Sigmoid colon (tissue), 7 donors: ENCODE measurements around the gene NRSN2. TPM values are rescaled to one million over a fixed set of nuclear protein-coding genes. Genes with fewer than 3 reads are reported as not detected.

ENCODE experiments used
- DNase-seq: peaks from one replicate; pipeline ENCODE4 v3.0.0-alpha.2; 2019
- H3K27ac ChIP-seq, 4 donors: fragments of 200-600 bp; sonication (generic); one replicate each; pipeline ENCODE4 v1.5.1; 2016 to 2019; ENCODE audit warnings: mild to moderate bottlenecking in 1 of 4
- H3K27me3 ChIP-seq, 3 donors: fragments of 200-600 bp; sonication (generic); one replicate each; pipeline ENCODE4 v1.5.1; 2019; ENCODE audit warnings: mild to moderate bottlenecking in 1 of 3
- H3K36me3 ChIP-seq, 4 donors: fragments of 200-600 bp; sonication (generic); one replicate each; pipeline ENCODE4 v1.5.1; 2016 to 2019
- H3K4me1 ChIP-seq, 4 donors: fragments of 200-600 bp; sonication (generic); one replicate each; pipeline ENCODE4 v1.5.1; 2017 to 2019
- H3K4me3 ChIP-seq, 4 donors: fragments of 200-600 bp; sonication (generic); one replicate each; pipeline ENCODE4 v1.5.1; 2017 to 2019; ENCODE audit warnings: mild to moderate bottlenecking in 2 of 4, moderate library complexity in 1 of 4
- H3K9me3 ChIP-seq, 4 donors: fragments of 200-600 bp in 3 of 4; sonication (generic) in 3 of 4; one replicate each; pipeline versions ENCODE4 v1.5.1 to v1.6.1; 2013 to 2019
- CTCF ChIP-seq, 4 experiments: fragments of 450-650 bp in 3 of 4; fragments of 200-600 bp in 1 of 4; IDR thresholded peaks; one replicate each; pipeline ENCODE4 v1.5.1; 2016 to 2019; ENCODE audit warnings: antibody characterized with exemption in 4 of 4, mild to moderate bottlenecking in 3 of 4, moderate library complexity in 2 of 4
- EP300 ChIP-seq, 4 donors: sonication (generic); formaldehyde crosslinking; IDR thresholded peaks; one replicate each; pipeline ENCODE4 v1.6.1; 2017; ENCODE audit warnings: antibody characterized with exemption in 4 of 4
- POLR2A ChIP-seq, 2 donors: fragments of 450-650 bp; IDR thresholded peaks; one replicate each; pipeline ENCODE4 v1.6.1; 2016; ENCODE audit warnings: antibody characterized with exemption in 2 of 2, mild to moderate bottlenecking in 2 of 2, moderate library complexity in 2 of 2
- POLR2AphosphoS5 ChIP-seq, 4 donors: sonication (generic); formaldehyde crosslinking; IDR thresholded peaks; one replicate each; pipeline ENCODE4 v1.6.1; 2017; ENCODE audit warnings: antibody characterized with exemption in 4 of 4
- WGBS, 2 donors: extraction: QIAGEN DNeasy Blood & Tissue Kit; methylation state at CpG; one replicate each; pipeline ENCODE4 v1.1.7; 2013; 5-methylcytosine and 5-hydroxymethylcytosine counted together
- intact Hi-C: fragments of 100-400 bp; cut with DNase I; formaldehyde crosslinking; loops from one replicate; pipeline ENCODE4 v1.15.1; 2023
- polyA plus RNA-seq, 3 donors: library from polyadenylated mRNA; stranded (reverse); fragments of 200-250 nt; gene quantifications; one replicate each; pipeline ENCODE4 v1.2.3, GENCODE V29; 2013
- total RNA-seq, 4 donors: library from RNA; depleted of rRNA; stranded (reverse); fragments of >200 nt; gene quantifications; one replicate each; pipeline ENCODE4 v1.1.0, GENCODE V29; 2016
- donor health status: healthy with polysubstance abuse.
- donor health status: Bipolar disorder and iron deficiency.
- donor health status: healthy.

Gene NRSN2
- total and polyA plus RNA-seq, 7 donors = 2.3 to 34.3 (median 23.2) TPM

DNA sequence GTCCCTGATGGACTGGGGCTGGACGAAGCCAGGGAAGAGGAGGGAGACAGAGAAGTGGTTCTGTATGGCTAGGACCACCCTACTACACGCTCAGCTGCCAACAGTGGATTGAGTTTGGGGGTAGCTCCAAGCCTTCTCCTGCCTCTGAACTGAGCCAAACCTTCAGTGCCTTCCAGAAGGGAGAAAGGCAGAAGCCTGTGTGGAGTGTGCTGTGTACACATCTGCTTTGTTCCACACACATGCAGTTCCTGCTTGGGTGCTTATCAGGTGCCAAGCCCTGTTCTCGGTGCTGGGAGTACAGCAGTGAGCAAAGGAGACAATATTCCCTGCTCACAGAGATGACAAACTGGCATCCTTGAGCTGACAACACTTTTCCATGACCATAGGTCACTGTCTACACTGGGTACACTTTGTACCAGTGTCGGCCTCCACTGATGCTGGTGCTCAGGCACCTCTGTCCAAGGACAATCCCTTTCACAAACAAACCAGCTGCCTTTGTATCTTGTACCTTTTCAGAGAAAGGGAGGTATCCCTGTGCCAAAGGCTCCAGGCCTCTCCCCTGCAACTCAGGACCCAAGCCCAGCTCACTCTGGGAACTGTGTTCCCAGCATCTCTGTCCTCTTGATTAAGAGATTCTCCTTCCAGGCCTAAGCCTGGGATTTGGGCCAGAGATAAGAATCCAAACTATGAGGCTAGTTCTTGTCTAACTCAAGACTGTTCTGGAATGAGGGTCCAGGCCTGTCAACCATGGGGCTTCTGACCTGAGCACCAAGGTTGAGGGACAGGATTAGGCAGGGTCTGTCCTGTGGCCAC lies 49.9 kb downstream of the NRSN2 start:
- H3K4me1 ChIP-seq = no peaks in the 10 kb centered on the region
- intact Hi-C loops = no loop called here
- no peaks in the 10 kb centered on the region for H3K27me3 ChIP-seq
- no peaks in the 10 kb centered on the region for H3K9me3 ChIP-seq
- H3K4me3 ChIP-seq = no peak overlapping the region
- DNase-seq = no peak
- H3K27ac ChIP-seq = no peak overlapping the region
- 70 to 87% methylated on average over 4 of the region's 4 CpGs for WGBS, 2 donors
- TF ChIP-seq POLR2A (IDR thresholded peaks at IDR 0.05) (no peak), POLR2AphosphoS5 (IDR thresholded peaks at IDR 0.05) (no peak), CTCF (IDR thresholded peaks at IDR 0.05) (no peak), EP300 (IDR thresholded peaks at IDR 0.05) (no peak)
- peaks cover 0 to 9% (median 0%) of the 10 kb centered on the region in 4 donors for H3K36me3 ChIP-seq

GRCh38 chr20:397432-398237 lies 50.7 kb downstream of the NRSN2 start:
- no peak for TF ChIP-seq CTCF (IDR thresholded peaks at IDR 0.05)
- no peak for TF ChIP-seq POLR2AphosphoS5 (IDR thresholded peaks at IDR 0.05)
- TF ChIP-seq POLR2A (IDR thresholded peaks at IDR 0.05) = no peak
- TF ChIP-seq EP300 (IDR thresholded peaks at IDR 0.05) = no peak
- 79 to 90% methylated on average over 6 of the region's 6 CpGs for WGBS, 2 donors
- H3K36me3 ChIP-seq = peaks cover 0 to 9% (median 0%) of the 10 kb centered on the region in 4 donors
- no peak overlapping the region for H3K27ac ChIP-seq
- no peaks in the 10 kb centered on the region for H3K9me3 ChIP-seq
- intact Hi-C loops = no loop called here
- no peak overlapping the region for H3K4me3 ChIP-seq
- no peak for DNase-seq
- no peaks in the 10 kb centered on the region for H3K27me3 ChIP-seq
- H3K4me1 ChIP-seq = no peaks in the 10 kb centered on the region

GRCh38 chr20:399182-399707 lies 52.3 kb downstream of the NRSN2 start:
- H3K4me1 ChIP-seq = no peaks in the 10 kb centered on the region
- H3K9me3 ChIP-seq = no peaks in the 10 kb centered on the region
- TF ChIP-seq POLR2A (IDR thresholded peaks at IDR 0.05) = no peak
- TF ChIP-seq POLR2AphosphoS5 (IDR thresholded peaks at IDR 0.05) = no peak
- TF ChIP-seq CTCF (IDR thresholded peaks at IDR 0.05) = no peak
- TF ChIP-seq EP300 (IDR thresholded peaks at IDR 0.05) = no peak
- intact Hi-C loops = no loop called here
- DNase-seq = no peak
- H3K27ac ChIP-seq = no peak overlapping the region
- H3K36me3 ChIP-seq = peaks cover 0 to 9% (median 0%) of the 10 kb centered on the region in 4 donors
- H3K27me3 ChIP-seq = no peaks in the 10 kb centered on the region
- no peak overlapping the region for H3K4me3 ChIP-seq
- WGBS, 2 donors = 86 to 94% methylated on average over 9 of the region's 9 CpGs

- TF ChIP-seq CTCF (IDR thresholded peaks at IDR 0.05) (no peak), EP300 (IDR thresholded peaks at IDR 0.05) (no peak), POLR2AphosphoS5 (IDR thresholded peaks at IDR 0.05) (no peak), POLR2A (IDR thresholded peaks at IDR 0.05) (no peak)
- no peaks in the 10 kb centered on the region for H3K27me3 ChIP-seq
- 32 to 55% methylated on average over 2 of the region's 2 CpGs for WGBS, 2 donors
Observed at GRCh38 chr20:400128-400453, 53.2 kb downstream of the NRSN2 start.

More at GRCh38 chr20:400128-400453, 53.2 kb downstream of the NRSN2 start:
- Histone ChIP-seq H3K36me3 (peaks cover 0 to 9% (median 0%) of the 10 kb centered on the region in 4 donors), H3K4me1 (no peaks in the 10 kb centered on the region), H3K9me3 (no peaks in the 10 kb centered on the region), H3K27ac (no peak overlapping the region), H3K4me3 (no peak overlapping the region)
- intact Hi-C loops = no loop called here
- no peak for DNase-seq
